ENCODE measurements around the gene SZT2.

SZT2 gene

GRCh38 chr1:43448955-43449707, 59.4 kb downstream of the SZT2 start:
- Histone ChIP-seq H3K4me2 (ENCODE audit: low read depth, low read length, poor library complexity, severe bottlenecking) (no peak overlapping the region), H3K36me3 (ENCODE audit: low read length) (no peaks in the 10 kb centered on the region), H3K9me2 (replicated peaks; ENCODE audit: insufficient read depth, low read length) (no peaks in the 10 kb centered on the region), H3K9ac (ENCODE audit: low read length) (no peak overlapping the region), H3K79me2 (ENCODE audit: insufficient read depth, low read length) (no peaks in the 10 kb centered on the region), H3K27me3 (ENCODE audit: low read length) (no peaks in the 10 kb centered on the region), H4K20me1 (ENCODE audit: low read depth, low read length) (no peaks in the 10 kb centered on the region), H2AFZ (ENCODE audit: low read depth, low read length, severe bottlenecking) (no peak overlapping the region), H3K27ac (ENCODE audit: low read depth, low read length) (no peak overlapping the region), H3K4me3 (ENCODE audit: insufficient read depth, low read length, poor library complexity, severe bottlenecking) (no peak overlapping the region), H3F3A (ENCODE audit: insufficient read depth) (no peaks in the 10 kb centered on the region), H3K9me3 (ENCODE audit: insufficient read depth, low read length) (no peaks in the 10 kb centered on the region)
- TF ChIP-seq EZH2phosphoT487 (conservative IDR thresholded peaks at IDR 0.05; ENCODE audit: low read length) (no peak), CTCF (IDR thresholded peaks at IDR 0.05; ENCODE audit: insufficient read depth, low read length, poor library complexity, severe bottlenecking) (no peak)

- Histone ChIP-seq H3K79me2 (ENCODE audit: insufficient read depth, low read length) (no peaks in the 10 kb centered on the region), H3K4me3 (ENCODE audit: insufficient read depth, low read length, poor library complexity, severe bottlenecking) (no peak overlapping the region), H3F3A (ENCODE audit: insufficient read depth) (no peaks in the 10 kb centered on the region), H3K36me3 (ENCODE audit: low read length) (no peaks in the 10 kb centered on the region), H3K9me3 (ENCODE audit: insufficient read depth, low read length) (no peaks in the 10 kb centered on the region), H3K27me3 (ENCODE audit: low read length) (no peaks in the 10 kb centered on the region), H3K4me2 (ENCODE audit: low read depth, low read length, poor library complexity, severe bottlenecking) (no peak overlapping the region), H3K27ac (ENCODE audit: low read depth, low read length) (no peak overlapping the region), H3K9ac (ENCODE audit: low read length) (no peak overlapping the region), H3K9me2 (replicated peaks; ENCODE audit: insufficient read depth, low read length) (no peaks in the 10 kb centered on the region), H4K20me1 (ENCODE audit: low read depth, low read length) (no peaks in the 10 kb centered on the region), H2AFZ (ENCODE audit: low read depth, low read length, severe bottlenecking) (no peak overlapping the region)
- TF ChIP-seq CTCF (IDR thresholded peaks at IDR 0.05; ENCODE audit: insufficient read depth, low read length, poor library complexity, severe bottlenecking) = no peak
- TF ChIP-seq EZH2phosphoT487 (conservative IDR thresholded peaks at IDR 0.05; ENCODE audit: low read length) = no peak
Observed at GRCh38 chr1:43449708-43450069, 60.0 kb downstream of the SZT2 start.

- Histone ChIP-seq H3K79me2 (ENCODE audit: insufficient read depth, low read length) (no peaks in the 10 kb centered on the region), H3K9me3 (ENCODE audit: insufficient read depth, low read length) (no peaks in the 10 kb centered on the region), H3K9me2 (replicated peaks; ENCODE audit: insufficient read depth, low read length) (no peaks in the 10 kb centered on the region), H3K4me2 (ENCODE audit: low read depth, low read length, poor library complexity, severe bottlenecking) (no peak overlapping the region), H2AFZ (ENCODE audit: low read depth, low read length, severe bottlenecking) (no peak overlapping the region), H3K27ac (ENCODE audit: low read depth, low read length) (no peak overlapping the region), H4K20me1 (ENCODE audit: low read depth, low read length) (no peaks in the 10 kb centered on the region), H3K4me3 (ENCODE audit: insufficient read depth, low read length, poor library complexity, severe bottlenecking) (no peak overlapping the region), H3K9ac (ENCODE audit: low read length) (no peak overlapping the region), H3F3A (ENCODE audit: insufficient read depth) (no peaks in the 10 kb centered on the region), H3K36me3 (ENCODE audit: low read length) (no peaks in the 10 kb centered on the region), H3K27me3 (ENCODE audit: low read length) (no peaks in the 10 kb centered on the region)
- TF ChIP-seq CTCF (IDR thresholded peaks at IDR 0.05; ENCODE audit: insufficient read depth, low read length, poor library complexity, severe bottlenecking) = no peak
Observed at GRCh38 chr1:43450251-43450941, 60.7 kb downstream of the SZT2 start.

Data from SU-DHL-6 (cell line).